HepG2 (cell line): Measurements from ENCODE around the gene SLC44A4. TPM values are rescaled to one million over a fixed set of nuclear protein-coding genes. Genes with fewer than 3 reads are reported as not detected.

ENCODE experiments used
- BCLAF1 ChIP-seq: fragments of 450-650 bp; IDR thresholded peaks from 2 replicates; pipeline ENCODE4 v1.6.1; 2017; ENCODE audit warnings: mild to moderate bottlenecking
- DBP ChIP-seq: sonication (generic); formaldehyde crosslinking; IDR thresholded peaks from 2 replicates; pipeline ENCODE4 v1.4.0; 2020; ENCODE audit warnings: missing genetic modification reagents; ENCODE audit errors: not compliant biosample characterization
- ERF ChIP-seq: IDR thresholded peaks from 2 replicates; pipeline ENCODE4 v1.6.1; 2018; ENCODE audit warnings: missing biosample characterization, missing genetic modification reagents
- HDAC1 ChIP-seq: sonication (generic); formaldehyde crosslinking; IDR thresholded peaks from 2 replicates; pipeline ENCODE4 v1.5.1; 2020; ENCODE audit warnings: mild to moderate bottlenecking, missing genetic modification reagents
- HMGXB4 ChIP-seq, 2 experiments: sonication (generic) in 1 of 2; formaldehyde crosslinking in 1 of 2; IDR thresholded peaks; 2 replicates each; pipeline versions ENCODE4 v1.4.0 to v1.6.1; 2018 to 2020; ENCODE audit warnings: missing genetic modification reagents in 2 of 2, borderline replicate concordance in 1 of 2, low read depth in 1 of 2, mild to moderate bottlenecking in 1 of 2, missing biosample characterization in 1 of 2
- IRF2 ChIP-seq: IDR thresholded peaks from 2 replicates; pipeline ENCODE4 v1.6.1; 2018; ENCODE audit warnings: missing genetic modification reagents, missing compliant biosample characterization
- MXD4 ChIP-seq: IDR thresholded peaks from 2 replicates; pipeline ENCODE4 v1.6.1; 2016; ENCODE audit warnings: mild to moderate bottlenecking, missing biosample characterization, missing genetic modification reagents
- NR2F6 ChIP-seq, 2 experiments: IDR thresholded peaks; 2 replicates each; pipeline ENCODE4 v1.6.1; 2016; ENCODE audit warnings: antibody characterized with exemption in 1 of 2, mild to moderate bottlenecking in 1 of 2
- RFXAP ChIP-seq: sonication (generic); formaldehyde crosslinking; IDR thresholded peaks from 2 replicates; pipeline ENCODE4 v1.4.0; 2020; ENCODE audit warnings: missing genetic modification reagents, borderline replicate concordance
- THAP8 ChIP-seq: sonication (generic); formaldehyde crosslinking; IDR thresholded peaks from 2 replicates; pipeline ENCODE4 v1.5.1; 2020; ENCODE audit warnings: missing genetic modification reagents, mild to moderate bottlenecking, borderline replicate concordance
- ZBTB43 ChIP-seq: sonication (generic); formaldehyde crosslinking; conservative IDR thresholded peaks from 2 replicates; pipeline ENCODE4 v1.4.0; 2020; ENCODE audit warnings: missing genetic modification reagents
- ZFX ChIP-seq: sonication (generic); formaldehyde crosslinking; IDR thresholded peaks from 2 replicates; pipeline ENCODE4 v1.4.0; 2020; ENCODE audit warnings: mild to moderate bottlenecking, low read depth, missing genetic modification reagents, moderate library complexity
- ZNF12 ChIP-seq: sonication (generic); formaldehyde crosslinking; IDR thresholded peaks from 2 replicates; pipeline ENCODE4 v1.5.0; 2020; ENCODE audit warnings: missing genetic modification reagents
- ZNF329 ChIP-seq: sonication (generic); formaldehyde crosslinking; IDR thresholded peaks from 2 replicates; pipeline ENCODE4 v1.9.0; 2021; ENCODE audit warnings: low read depth, mild to moderate bottlenecking, missing genetic modification reagents
- ZNF512B ChIP-seq: sonication (generic); formaldehyde crosslinking; IDR thresholded peaks from 2 replicates; pipeline ENCODE4 v1.5.1; 2020; ENCODE audit warnings: missing genetic modification reagents, mild to moderate bottlenecking, borderline replicate concordance
- ZNF569 ChIP-seq: sonication (generic); formaldehyde crosslinking; IDR thresholded peaks from 2 replicates; pipeline ENCODE4 v1.5.0; 2020; ENCODE audit warnings: mild to moderate bottlenecking, missing genetic modification reagents, moderate library complexity, borderline replicate concordance
- ZNF572 ChIP-seq: sonication (generic); formaldehyde crosslinking; IDR thresholded peaks from 2 replicates; pipeline ENCODE4 v1.5.1; 2020; ENCODE audit warnings: mild to moderate bottlenecking, missing genetic modification reagents
- ZNF781 ChIP-seq: sonication (generic); formaldehyde crosslinking; IDR thresholded peaks from 2 replicates; pipeline ENCODE4 v1.5.1; 2020; ENCODE audit warnings: borderline replicate concordance, mild to moderate bottlenecking, missing genetic modification reagents; ENCODE audit errors: not compliant biosample characterization
- ZNF792 ChIP-seq: IDR thresholded peaks from 2 replicates; pipeline ENCODE4 v1.6.1; 2016
- polyA plus RNA-seq, 8 experiments: library from polyadenylated mRNA; depleted of rRNA in 3 of 8; stranded (reverse) in 7 of 8; unstranded in 1 of 8; fragments of >200 nt; fragmentation: Illumina TruSeq in 4 of 8; extraction: Trizol in 4 of 8; gene quantifications; 2 replicates each; pipeline versions ENCODE4 v1.2.1 to v1.2.3, GENCODE V29; 2011 to 2016; ENCODE audit warnings: low read depth in 4 of 8, missing spikeins in 1 of 8, mixed read lengths in 1 of 8; ENCODE audit not compliant: insufficient read depth in 1 of 8
- total RNA-seq, 5 experiments: library from RNA; depleted of rRNA; stranded (reverse); fragments of >200 nt; fragmentation: Illumina TruSeq; extraction: Trizol; gene quantifications; 2 replicates each; pipeline ENCODE4 v1.2.3, GENCODE V29; 2016; ENCODE audit warnings: low read depth in 1 of 5

SLC44A4 gene
- total and polyA plus RNA-seq, 2 of the 13 experiments (the other 11 are each of a cell fraction or from before 2014, with no cell fraction given), result 3.5 to 5.9 TPM

GRCh38 chr6:31819871-31820299, 58.9 kb downstream of the SLC44A4 start (continued):
- TF ChIP-seq ZNF512B (0 out of 2 replicates have a peak, but pooled peaks have one; percentile 2), BCLAF1 (no peak), DBP (CRISPR knock-in tag) (no peak), ZNF569 (no peak), ZNF781 (CRISPR knock-in tag) (no peak), HDAC1 (peak; percentile 58), IRF2 (CRISPR knock-in tag) (peak; percentile 13; the same call in 1 of the 2 replicates), ZNF572 (CRISPR knock-in tag) (no peak), ZFX (CRISPR knock-in tag) (no peak), ZNF792 (CRISPR knock-in tag) (no peak), ZNF329 (no peak), MXD4 (CRISPR knock-in tag) (peak; percentile 17; the same call in 1 of the 2 replicates), ZNF12 (CRISPR knock-in tag) (no peak; the same call in 1 of the 2 replicates), NR2F6 (IDR thresholded peaks at IDR 0.05) (0 out of 2 replicates have a peak, but pooled peaks have one; percentile 13), NR2F6 (CRISPR knock-in tag; IDR thresholded peaks at IDR 0.05) (no peak), RFXAP (CRISPR knock-in tag) (no peak), ZBTB43 (CRISPR knock-in tag) (no peak), ERF (CRISPR knock-in tag) (peak; percentile 27), THAP8 (CRISPR knock-in tag) (no peak), HMGXB4 (CRISPR knock-in tag; IDR thresholded peaks at IDR 0.05; ENCODE audit: borderline replicate concordance in 1 of 2, low read depth in 1 of 2) (peak in 1 of 2 experiments; percentile 14; a peak in 1 of 4 replicates)
